Keratinocyte (primary cell): ENCODE results near the gene DOC2A.

Source experiments
- EZH2 ChIP-seq: IDR thresholded peaks from one replicate; pipeline ENCODE4 v1.6.1; 2012; ENCODE audit warnings: inconsistent platforms, mild to moderate bottlenecking, low read length, moderate library complexity
- TF ChIP-seq, protein P1 (sequence below), 3 experiments: IDR thresholded peaks in 1 of 3; conservative IDR thresholded peaks in 1 of 3; optimal IDR thresholded peaks in 1 of 3; 2 replicates in 2 of 3; 3 replicates in 1 of 3; pipeline versions ENCODE3 to v1.5.1; 2011; ENCODE audit warnings: low read length in 3 of 3, mild to moderate bottlenecking in 3 of 3, moderate library complexity in 2 of 3, control low read depth in 1 of 3, inconsistent platforms in 1 of 3; ENCODE audit not compliant: insufficient read depth in 2 of 3; ENCODE audit errors: extremely low read depth in 1 of 3

GRCh38 chr16:29993191-29993902, 17.5 kb downstream of the DOC2A start:
- TF ChIP-seq, protein P1, sequence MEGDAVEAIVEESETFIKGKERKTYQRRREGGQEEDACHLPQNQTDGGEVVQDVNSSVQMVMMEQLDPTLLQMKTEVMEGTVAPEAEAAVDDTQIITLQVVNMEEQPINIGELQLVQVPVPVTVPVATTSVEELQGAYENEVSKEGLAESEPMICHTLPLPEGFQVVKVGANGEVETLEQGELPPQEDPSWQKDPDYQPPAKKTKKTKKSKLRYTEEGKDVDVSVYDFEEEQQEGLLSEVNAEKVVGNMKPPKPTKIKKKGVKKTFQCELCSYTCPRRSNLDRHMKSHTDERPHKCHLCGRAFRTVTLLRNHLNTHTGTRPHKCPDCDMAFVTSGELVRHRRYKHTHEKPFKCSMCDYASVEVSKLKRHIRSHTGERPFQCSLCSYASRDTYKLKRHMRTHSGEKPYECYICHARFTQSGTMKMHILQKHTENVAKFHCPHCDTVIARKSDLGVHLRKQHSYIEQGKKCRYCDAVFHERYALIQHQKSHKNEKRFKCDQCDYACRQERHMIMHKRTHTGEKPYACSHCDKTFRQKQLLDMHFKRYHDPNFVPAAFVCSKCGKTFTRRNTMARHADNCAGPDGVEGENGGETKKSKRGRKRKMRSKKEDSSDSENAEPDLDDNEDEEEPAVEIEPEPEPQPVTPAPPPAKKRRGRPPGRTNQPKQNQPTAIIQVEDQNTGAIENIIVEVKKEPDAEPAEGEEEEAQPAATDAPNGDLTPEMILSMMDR (optimal IDR thresholded peaks at IDR 0.05 in 1 of 3, IDR thresholded peaks at IDR 0.05 in 1 of 3, conservative IDR thresholded peaks at IDR 0.05 in 1 of 3; ENCODE audit: extremely low read depth in 1 of 3, insufficient read depth in 2 of 3, low read length in 3 of 3), result no peak
- TF ChIP-seq EZH2, result no peak
